Choroid plexus epithelial cell (primary cell): ENCODE results near the gene MOCOS.
"Not testable (repeated sequence)": the region's sequence is repeated elsewhere in the genome, so short reads cannot be mapped to it uniquely, and the experiment has no call there.

Source experiments
- DNase-seq: peaks from one replicate; pipeline ENCODE4 v3.0.0-alpha.2; 2010; ENCODE audit warnings: low read depth
- H3K4me3 ChIP-seq: 2 replicates; pipeline ENCODE4 v1.5.1; 2011; ENCODE audit warnings: low read depth, mild to moderate bottlenecking, control low read depth, low read length, moderate library complexity
- CTCF ChIP-seq: conservative IDR thresholded peaks from 2 replicates; pipeline ENCODE4 v1.5.1; 2011; ENCODE audit warnings: low read depth, mild to moderate bottlenecking, control low read depth, inconsistent platforms, low read length, moderate library complexity

MOCOS gene

GRCh38 chr18:36211612-36212065, 24.3 kb downstream of the MOCOS start:
- H3K4me3 ChIP-seq: no peak overlapping the region
- no peak for DNase-seq
- TF ChIP-seq CTCF: no peak

GRCh38 chr18:36212301-36213171, 25.2 kb downstream of the MOCOS start:
- DNase-seq: peak; percentile 55
- H3K4me3 ChIP-seq: no peak overlapping the region
- peak; percentile 47 for TF ChIP-seq CTCF

GRCh38 chr18:36214811-36215210, 27.5 kb downstream of the MOCOS start:
- no peak for DNase-seq
- no peak overlapping the region for H3K4me3 ChIP-seq
- no peak for TF ChIP-seq CTCF

- no peak for DNase-seq
- H3K4me3 ChIP-seq: no peak overlapping the region
- no peak for TF ChIP-seq CTCF
Measured at GRCh38 chr18:36215577-36215976, 28.3 kb downstream of the MOCOS start.

- no peak for TF ChIP-seq CTCF
- no peak for DNase-seq
- H3K4me3 ChIP-seq: no peak overlapping the region
Measured at GRCh38 chr18:36217348-36217747, 30.1 kb downstream of the MOCOS start.

GRCh38 chr18:36229188-36229587, 41.9 kb downstream of the MOCOS start:
- no peak overlapping the region for H3K4me3 ChIP-seq
- DNase-seq: no peak
- TF ChIP-seq CTCF: no peak

GRCh38 chr18:36240510-36240909, 53.2 kb downstream of the MOCOS start:
- DNase-seq, H3K4me3 ChIP-seq: not testable (repeated sequence)
